Measurements from ENCODE around the gene MBOAT7.
"Not testable (repeated sequence)": the region's sequence is repeated elsewhere in the genome, so short reads cannot be mapped to it uniquely, and the experiment has no call there.

Gene MBOAT7

GRCh38 chr19:54178581-54179261 is 10.7 kb downstream of the MBOAT7 start:
- ATAC-seq (ENCODE audit: low read depth) (peak; percentile 63; the same call in 1 of the 3 replicates), DNase-seq (ENCODE audit: low spot score) (no peak)
- Histone ChIP-seq H3K9me3 (ENCODE audit: severe bottlenecking) (no peaks in the 10 kb centered on the region), H3K27me3 (ENCODE audit: insufficient read depth, poor library complexity, severe bottlenecking) (no peaks in the 10 kb centered on the region), H3K4me3 (ENCODE audit: severe bottlenecking) (no peak overlapping the region), H3K27ac (ENCODE audit: poor library complexity, severe bottlenecking) (no peak overlapping the region), H3K4me1 (ENCODE audit: insufficient read depth, poor library complexity, severe bottlenecking) (no peaks in the 10 kb centered on the region), H3K36me3 (ENCODE audit: low read depth) (peaks cover 21% of the 10 kb centered on the region)
- no peak for TF ChIP-seq CTCF (IDR thresholded peaks at IDR 0.05; ENCODE audit: poor library complexity, severe bottlenecking)

GRCh38 chr19:54173951-54174834 is 15.2 kb downstream of the MBOAT7 start:
- no peak overlapping the region for H3K27ac ChIP-seq (ENCODE audit: poor library complexity, severe bottlenecking)
- no peak for TF ChIP-seq CTCF (IDR thresholded peaks at IDR 0.05; ENCODE audit: poor library complexity, severe bottlenecking)
- H3K4me3 ChIP-seq (ENCODE audit: severe bottlenecking): no peak overlapping the region
- no peak for DNase-seq (ENCODE audit: low spot score)
- no peaks in the 10 kb centered on the region for H3K4me1 ChIP-seq (ENCODE audit: insufficient read depth, poor library complexity, severe bottlenecking)
- peaks cover 25% of the 10 kb centered on the region for H3K36me3 ChIP-seq (ENCODE audit: low read depth)
- no peak for ATAC-seq (ENCODE audit: low read depth)
- no peaks in the 10 kb centered on the region for H3K27me3 ChIP-seq (ENCODE audit: insufficient read depth, poor library complexity, severe bottlenecking)
- no peaks in the 10 kb centered on the region for H3K9me3 ChIP-seq (ENCODE audit: severe bottlenecking)

GRCh38 chr19:54173359-54173699 is 16.1 kb downstream of the MBOAT7 start:
- Histone ChIP-seq H3K4me3 (ENCODE audit: severe bottlenecking) (peak overlapping the region; percentile 54), H3K27me3 (ENCODE audit: insufficient read depth, poor library complexity, severe bottlenecking) (no peaks in the 10 kb centered on the region), H3K36me3 (ENCODE audit: low read depth) (peaks cover 17% of the 10 kb centered on the region), H3K4me1 (ENCODE audit: insufficient read depth, poor library complexity, severe bottlenecking) (no peaks in the 10 kb centered on the region), H3K27ac (ENCODE audit: poor library complexity, severe bottlenecking) (peak overlapping the region; percentile 73), H3K9me3 (ENCODE audit: severe bottlenecking) (no peaks in the 10 kb centered on the region)
- no peak for TF ChIP-seq CTCF (IDR thresholded peaks at IDR 0.05; ENCODE audit: poor library complexity, severe bottlenecking)
- DNase-seq (ENCODE audit: low spot score) (no peak), ATAC-seq (ENCODE audit: low read depth) (no peak)

GRCh38 chr19:54172471-54173358 is 16.7 kb downstream of the MBOAT7 start, which contains the start of gene TMC4:
Gene TMC4 (minus strand): TSS chr19:54173160. CDS start chr19:54173117, 43 bp downstream.
- peaks cover 13% of the 10 kb centered on the region for H3K36me3 ChIP-seq (ENCODE audit: low read depth)
- DNase-seq (ENCODE audit: low spot score) (no peak), ATAC-seq (ENCODE audit: low read depth) (peak; percentile 86)
- peak; percentile 10 for TF ChIP-seq CTCF (IDR thresholded peaks at IDR 0.05; ENCODE audit: poor library complexity, severe bottlenecking)
- H3K9me3 ChIP-seq (ENCODE audit: severe bottlenecking): no peaks in the 10 kb centered on the region
- H3K4me3 ChIP-seq (ENCODE audit: severe bottlenecking): peak within 1 kb of the TSS; percentile 54
- H3K27me3 ChIP-seq (ENCODE audit: insufficient read depth, poor library complexity, severe bottlenecking): no peaks in the 10 kb centered on the region
- H3K27ac ChIP-seq (ENCODE audit: poor library complexity, severe bottlenecking): peak within 1 kb of the TSS; percentile 73
- no peaks in the 10 kb centered on the region for H3K4me1 ChIP-seq (ENCODE audit: insufficient read depth, poor library complexity, severe bottlenecking)

GRCh38 chr19:54171736-54172431 is 17.5 kb downstream of the MBOAT7 start:
- DNase-seq (ENCODE audit: low spot score); H3K9me3 ChIP-seq (ENCODE audit: severe bottlenecking); H3K27ac ChIP-seq (ENCODE audit: poor library complexity, severe bottlenecking); ATAC-seq (ENCODE audit: low read depth); H3K4me1 ChIP-seq (ENCODE audit: insufficient read depth, poor library complexity, severe bottlenecking); H3K27me3 ChIP-seq (ENCODE audit: insufficient read depth, poor library complexity, severe bottlenecking): not testable (repeated sequence)
- H3K36me3 ChIP-seq (ENCODE audit: low read depth): peaks cover 13% of the 10 kb centered on the region
- H3K4me3 ChIP-seq (ENCODE audit: severe bottlenecking): peak overlapping the region; percentile 13
